HG03378 (cell line): ENCODE results near the gene MUC5B.

Experiments used
- ATAC-seq: cut with Tn5 transposase; IDR thresholded peaks from one replicate; pipeline ENCODE4 v1.9.1; 2021; ENCODE audit warnings: mild to moderate bottlenecking, moderate library complexity; ENCODE audit not compliant: unreplicated experiment

MUC5B gene

DNA sequence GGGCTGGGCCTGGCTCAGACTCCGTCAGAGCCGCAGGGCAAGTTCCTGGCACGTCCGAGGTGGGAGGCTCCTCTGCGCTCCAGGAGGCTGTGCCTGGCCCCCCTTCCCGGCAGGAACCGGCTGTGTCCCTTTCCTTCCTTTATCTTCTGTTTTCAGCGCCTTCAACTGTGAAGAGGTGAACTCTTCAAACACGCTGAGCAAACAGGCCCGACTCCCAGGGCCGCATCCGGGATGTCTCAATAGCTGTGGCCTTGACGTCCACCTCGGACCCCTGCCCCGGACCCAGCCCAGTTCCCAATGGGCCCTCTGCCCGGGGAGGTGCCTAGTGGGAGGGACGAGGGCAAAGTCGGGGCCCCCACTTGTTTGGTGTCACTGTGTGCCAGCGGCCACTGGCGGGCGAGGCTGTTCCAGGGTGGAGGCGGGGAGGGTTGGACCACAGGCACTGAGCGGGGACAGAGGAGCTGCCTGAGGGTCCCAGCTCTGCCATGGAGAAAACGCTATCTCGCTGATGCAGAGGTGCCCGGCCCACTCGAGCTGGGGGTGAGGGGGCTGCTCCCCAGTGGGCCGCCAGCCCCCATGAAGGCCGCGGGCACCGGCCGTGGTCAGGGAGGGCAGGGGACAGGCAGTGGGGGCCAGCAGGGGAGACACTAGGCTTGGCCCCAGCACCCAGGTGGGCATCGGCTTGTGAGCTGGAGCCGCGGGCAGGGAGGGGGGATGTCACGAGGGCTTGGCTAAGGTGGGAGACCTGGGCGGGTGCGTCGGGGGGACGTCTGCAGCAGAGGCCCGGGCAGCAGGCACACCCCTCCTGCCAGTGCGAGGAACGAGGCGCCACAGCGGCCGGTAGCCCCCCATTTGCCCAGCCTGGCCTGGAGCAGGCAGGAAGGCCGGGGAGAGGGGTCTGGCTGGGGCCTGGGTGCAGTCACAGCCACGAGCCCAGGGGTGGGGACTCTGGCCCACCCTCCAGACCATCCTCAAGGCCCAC is 2.7 kb upstream of the MUC5B start:
- no peak for ATAC-seq

DNA sequence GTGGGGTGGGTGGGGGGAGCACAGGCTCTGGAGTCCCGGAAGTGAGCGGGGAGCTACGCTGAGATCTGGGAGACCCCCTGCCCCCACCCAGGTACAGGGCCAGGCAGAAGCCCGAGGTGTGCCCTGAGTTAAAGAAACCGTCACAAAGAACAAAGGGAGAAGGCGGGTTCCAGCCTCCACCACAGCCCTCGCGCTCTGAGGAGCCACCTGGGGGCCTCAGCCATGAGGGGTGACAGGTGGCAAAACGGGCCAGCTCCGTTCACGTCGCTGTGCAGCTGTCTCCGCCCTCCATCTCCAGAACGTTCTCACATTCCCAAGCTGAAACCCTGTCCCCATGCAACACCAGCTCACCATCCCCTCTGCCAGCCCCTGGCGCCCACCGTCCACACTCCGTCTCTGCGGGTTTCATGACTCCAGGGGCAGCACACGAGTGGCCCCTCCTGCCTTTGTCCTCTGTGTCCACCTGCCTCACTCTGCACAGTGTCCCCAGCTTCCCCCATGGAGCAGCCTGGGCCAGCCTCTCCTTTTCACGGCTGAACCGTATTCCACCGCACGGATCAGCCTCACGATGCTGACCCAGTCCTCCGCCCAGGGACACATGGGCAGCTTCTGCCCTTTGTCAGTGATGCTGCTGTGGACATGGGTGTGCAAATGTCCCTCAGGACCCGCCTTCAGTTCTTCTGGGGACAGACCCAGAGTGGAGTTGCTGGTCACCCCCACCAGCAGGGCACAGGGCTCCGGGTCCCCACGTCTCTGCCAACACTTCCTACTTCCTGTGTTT is 1.7 kb upstream of the MUC5B start:
- ATAC-seq, result no peak

DNA sequence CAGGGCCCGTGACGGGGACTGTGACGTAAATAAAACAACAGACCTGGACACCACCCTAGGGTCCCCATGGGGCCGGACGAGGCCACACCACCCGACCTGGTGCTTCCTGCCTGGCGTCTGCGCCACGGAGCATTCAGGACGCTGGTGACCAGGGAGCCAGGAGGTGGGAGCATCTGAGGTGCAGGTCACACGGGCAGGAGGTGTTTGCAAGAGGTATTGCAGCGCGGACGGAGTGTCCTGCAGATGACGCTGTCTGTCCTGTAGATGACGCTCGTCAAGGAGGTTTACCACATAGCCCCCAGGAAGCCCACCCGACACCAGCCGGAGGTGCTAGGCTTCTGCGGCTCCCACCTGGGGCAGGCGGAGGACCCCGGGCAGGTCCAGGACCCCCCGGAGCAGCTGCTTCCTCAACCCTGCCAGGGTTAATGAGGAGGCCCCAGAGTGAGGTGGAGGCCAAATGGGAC is 986 bp upstream of the MUC5B start:
- no peak for ATAC-seq

GRCh38 chr11:1223346-1224110 is 662 bp downstream of the MUC5B start:
- no peak for ATAC-seq

DNA sequence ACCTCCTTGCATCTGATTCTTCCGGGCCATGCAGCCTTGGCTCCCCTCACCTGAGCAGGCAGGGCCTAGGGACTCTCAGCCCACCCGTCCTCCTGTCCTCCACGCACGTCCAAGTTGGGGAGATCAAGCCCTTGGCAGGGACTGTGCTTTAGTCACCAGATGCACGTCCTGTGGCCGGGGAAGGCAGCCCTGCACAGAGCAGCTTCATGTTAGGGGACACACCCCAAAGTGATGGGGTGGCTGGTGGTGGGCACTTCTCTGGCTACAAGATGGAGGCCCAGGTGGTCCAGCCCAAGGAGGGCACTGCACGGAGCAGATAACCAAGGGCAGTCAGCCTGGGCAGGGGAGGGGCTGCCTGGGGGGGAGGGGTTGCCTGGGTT is 1.2 kb downstream of the MUC5B start:
- ATAC-seq, result no peak

DNA sequence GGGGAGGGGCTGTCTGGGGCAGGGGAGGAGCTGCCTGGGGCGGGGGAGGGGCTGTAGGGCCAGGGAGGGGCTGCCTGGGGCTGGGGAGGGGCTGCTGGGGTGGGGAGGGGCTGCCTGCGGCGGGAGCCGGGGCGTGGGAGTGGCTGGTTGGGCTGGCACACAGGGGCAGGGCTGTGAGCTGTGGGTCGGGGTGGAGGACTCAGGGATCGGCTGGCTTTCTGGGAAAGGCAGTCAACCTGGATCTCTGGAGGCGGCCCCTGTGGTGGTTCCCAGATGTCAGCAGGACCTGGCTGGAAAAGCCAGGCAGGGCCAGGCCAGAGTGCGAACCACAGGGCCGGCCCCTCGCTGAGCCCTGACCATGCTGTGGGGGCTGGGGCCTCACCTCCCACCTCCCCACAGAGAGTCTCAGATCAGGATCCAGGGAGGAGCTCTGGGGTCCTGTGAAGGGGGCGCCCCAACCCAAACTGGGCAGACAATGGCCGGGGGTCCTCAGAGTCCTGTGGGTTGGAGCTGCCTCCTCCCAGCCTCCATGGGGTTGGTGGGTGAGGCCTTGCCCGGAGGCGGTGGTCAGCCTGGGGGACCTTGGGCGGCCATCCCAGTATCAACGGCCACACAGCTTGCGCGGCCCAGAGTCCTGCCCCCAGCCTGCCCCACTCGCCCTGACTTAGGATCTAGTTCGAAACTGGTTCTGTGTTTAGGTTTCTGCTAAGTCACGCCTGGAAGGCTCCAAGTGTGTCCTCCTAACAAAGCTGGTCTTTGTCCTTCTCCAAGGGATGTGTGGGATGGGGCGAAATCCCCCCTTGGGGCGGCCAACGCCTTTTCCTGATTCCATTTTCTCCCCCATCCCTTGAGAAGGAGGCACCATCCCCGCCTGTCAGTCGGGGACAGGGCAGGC is 1.9 kb downstream of the MUC5B start:
- ATAC-seq, result no peak

DNA sequence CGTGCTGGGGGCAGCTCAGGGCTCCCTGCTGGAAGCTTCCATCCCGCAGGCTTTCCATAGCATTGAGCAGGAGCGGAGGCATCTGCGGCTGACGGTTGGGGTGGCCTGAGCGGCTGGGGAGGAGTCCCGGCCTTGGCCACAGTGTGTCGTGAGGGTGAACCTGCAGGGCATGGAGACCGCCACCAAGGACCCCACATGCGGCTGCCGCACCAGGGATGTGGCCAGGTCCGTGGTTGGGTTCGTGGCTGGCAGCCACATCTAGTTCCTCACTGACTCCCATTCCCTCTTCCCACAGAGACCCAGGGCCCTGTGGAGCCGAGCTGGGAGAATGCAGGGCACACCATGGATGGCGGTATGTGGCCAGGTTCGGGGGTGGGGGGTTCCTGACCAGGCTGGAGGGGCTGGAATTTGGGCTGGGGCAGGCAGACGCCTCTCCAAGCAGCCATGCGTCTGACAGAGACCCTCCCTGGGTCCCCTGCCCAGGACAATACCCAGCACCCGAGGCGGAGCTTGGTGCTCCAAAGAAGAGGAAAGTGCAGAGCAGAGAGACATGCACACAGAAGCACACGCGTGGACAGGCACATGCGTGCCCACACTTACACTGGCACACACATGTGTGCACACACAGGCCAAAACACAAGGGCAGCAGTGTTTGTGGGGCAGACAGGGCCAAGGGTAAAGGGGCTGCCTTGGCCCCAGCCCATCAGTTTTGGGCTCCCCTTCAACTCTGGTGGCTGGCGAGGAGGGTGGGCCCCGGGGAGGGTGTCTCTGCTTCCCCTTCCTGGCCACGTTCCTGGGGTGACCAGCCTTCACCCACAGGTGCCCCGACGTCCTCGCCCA is 2.7 kb downstream of the MUC5B start:
- ATAC-seq, result no peak

DNA sequence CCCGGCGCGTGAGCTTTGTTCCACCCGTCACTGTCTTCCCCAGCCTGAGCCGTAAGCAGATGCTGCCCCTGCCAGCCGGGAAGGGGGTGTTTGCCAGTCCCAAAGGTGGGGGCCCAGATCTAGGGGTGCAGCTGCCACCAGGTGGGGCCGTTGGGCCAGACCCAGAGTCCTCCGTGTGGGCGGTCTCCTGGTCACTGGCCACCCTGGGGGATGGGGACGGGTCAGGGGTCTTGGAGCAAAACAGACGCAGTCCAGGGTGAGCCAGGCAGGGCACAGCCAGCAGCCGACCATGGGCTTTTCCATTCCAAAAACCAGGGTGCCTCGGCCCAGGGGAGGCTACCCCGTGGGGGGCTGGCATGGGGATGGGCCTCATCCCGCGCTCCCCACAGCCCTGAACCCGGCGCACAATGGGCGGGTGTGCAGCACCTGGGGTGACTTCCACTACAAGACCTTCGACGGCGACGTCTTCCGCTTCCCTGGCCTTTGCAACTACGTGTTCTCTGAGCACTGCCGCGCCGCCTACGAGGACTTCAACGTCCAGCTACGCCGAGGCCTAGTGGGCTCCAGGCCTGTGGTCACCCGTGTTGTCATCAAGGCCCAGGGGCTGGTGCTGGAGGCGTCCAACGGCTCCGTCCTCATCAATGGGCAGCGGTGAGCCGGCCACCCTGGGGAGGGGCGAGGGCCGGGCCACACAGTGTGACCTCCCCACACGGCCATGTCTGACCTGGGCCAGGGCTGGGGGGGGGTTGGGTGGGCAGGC is 3.5 kb downstream of the MUC5B start:
- no peak for ATAC-seq

GRCh38 chr11:1226986-1227550 is 4.2 kb downstream of the MUC5B start:
- no peak for ATAC-seq

- ATAC-seq, result no peak
These were observed 4.8 kb downstream of the MUC5B start for GRCh38 chr11:1227551-1228100.

GRCh38 chr11:1228101-1228821 is 5.4 kb downstream of the MUC5B start:
- no peak for ATAC-seq

DNA sequence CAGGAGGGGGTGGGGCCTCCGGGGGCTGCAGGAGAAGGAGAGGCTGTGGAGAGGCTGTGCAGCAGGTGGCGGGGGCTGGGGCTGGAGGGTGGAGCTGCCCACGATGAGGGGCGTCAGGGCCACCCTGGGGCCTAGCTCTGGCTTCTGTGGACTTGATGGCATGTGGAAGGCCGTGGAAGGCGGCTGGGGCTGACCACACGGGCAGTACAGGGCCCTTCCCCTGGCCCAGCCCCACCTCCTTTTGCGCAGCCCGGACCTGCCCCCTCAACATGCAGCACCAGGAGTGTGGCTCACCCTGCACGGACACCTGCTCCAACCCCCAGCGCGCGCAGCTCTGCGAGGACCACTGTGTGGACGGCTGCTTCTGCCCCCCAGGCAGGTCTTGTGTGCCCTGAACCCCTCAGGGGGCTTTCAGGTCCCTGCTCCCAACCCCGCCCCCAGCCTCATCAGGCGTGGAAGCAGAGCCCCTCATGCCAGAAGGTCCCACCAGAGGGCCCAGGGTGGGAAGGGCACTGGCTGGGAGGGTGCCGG is 6.1 kb downstream of the MUC5B start:
- no peak for ATAC-seq

GRCh38 chr11:1229471-1230120 is 6.7 kb downstream of the MUC5B start:
- no peak for ATAC-seq

GRCh38 chr11:1230121-1230455 is 7.2 kb downstream of the MUC5B start:
- ATAC-seq, result no peak

- no peak for ATAC-seq
These were observed 7.9 kb downstream of the MUC5B start for GRCh38 chr11:1230456-1231395.
